ENCODE data around the gene INHBC.

Gene INHBC

DNA sequence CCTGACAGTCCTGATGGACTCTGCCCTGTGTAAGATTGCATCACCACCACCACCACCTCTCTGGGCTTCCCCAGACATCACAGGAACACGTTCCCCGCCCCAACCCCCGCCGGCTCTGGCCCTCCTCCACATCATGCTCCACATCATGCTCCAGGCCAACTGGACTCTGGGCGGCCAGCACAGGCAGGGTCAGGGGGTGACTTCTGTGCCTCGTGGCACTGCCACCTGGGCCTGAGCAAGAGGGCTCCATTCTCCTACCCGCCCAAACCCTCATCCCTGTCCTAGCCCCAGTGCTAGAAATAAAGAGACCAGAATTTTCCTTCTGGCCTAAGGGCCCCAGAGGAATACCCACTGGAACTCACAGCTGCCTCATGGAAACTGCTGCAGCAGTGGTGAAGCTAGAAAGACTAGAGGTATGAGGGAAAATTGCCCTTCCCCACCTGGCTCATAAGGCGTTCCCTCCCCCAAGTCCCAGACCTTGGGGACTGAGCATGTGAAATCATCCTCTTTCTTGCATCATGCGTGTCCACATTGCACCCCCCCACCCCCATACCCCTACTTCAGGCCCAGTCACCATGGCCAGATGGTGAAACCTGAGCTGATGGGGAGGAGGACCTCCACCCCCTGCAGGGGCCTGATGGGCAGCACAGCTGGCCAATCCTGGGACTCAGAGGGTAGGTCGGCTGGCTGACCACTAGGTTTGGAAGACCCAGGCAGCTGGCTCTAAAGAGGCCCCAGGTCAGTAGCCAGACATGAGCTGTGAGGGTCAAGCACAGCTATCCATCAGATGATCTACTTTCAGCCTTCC, 20.2 kb downstream of the INHBC start, which contains the start of gene INHBE:
INHBE (plus strand) TSS at position 742 of the 808 bp plus-strand sequence. CDS start 230 bp downstream, outside the sequence.
- no peak for DNase-seq

- DNase-seq = no peak
Observed at GRCh38 chr12:57455374-57456144, 21.0 kb downstream of the INHBC start.

GRCh38 chr12:57456145-57456700, 21.6 kb downstream of the INHBC start:
- DNase-seq = no peak

DNA sequence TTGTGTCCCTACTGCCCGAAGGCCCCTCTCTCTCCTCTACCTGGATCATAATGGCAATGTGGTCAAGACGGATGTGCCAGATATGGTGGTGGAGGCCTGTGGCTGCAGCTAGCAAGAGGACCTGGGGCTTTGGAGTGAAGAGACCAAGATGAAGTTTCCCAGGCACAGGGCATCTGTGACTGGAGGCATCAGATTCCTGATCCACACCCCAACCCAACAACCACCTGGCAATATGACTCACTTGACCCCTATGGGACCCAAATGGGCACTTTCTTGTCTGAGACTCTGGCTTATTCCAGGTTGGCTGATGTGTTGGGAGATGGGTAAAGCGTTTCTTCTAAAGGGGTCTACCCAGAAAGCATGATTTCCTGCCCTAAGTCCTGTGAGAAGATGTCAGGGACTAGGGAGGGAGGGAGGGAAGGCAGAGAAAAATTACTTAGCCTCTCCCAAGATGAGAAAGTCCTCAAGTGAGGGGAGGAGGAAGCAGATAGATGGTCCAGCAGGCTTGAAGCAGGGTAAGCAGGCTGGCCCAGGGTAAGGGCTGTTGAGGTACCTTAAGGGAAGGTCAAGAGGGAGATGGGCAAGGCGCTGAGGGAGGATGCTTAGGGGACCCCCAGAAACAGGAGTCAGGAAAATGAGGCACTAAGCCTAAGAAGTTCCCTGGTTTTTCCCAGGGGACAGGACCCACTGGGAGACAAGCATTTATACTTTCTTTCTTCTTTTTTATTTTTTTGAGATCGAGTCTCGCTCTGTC, 22.3 kb downstream of the INHBC start:
- DNase-seq = no peak

DNA sequence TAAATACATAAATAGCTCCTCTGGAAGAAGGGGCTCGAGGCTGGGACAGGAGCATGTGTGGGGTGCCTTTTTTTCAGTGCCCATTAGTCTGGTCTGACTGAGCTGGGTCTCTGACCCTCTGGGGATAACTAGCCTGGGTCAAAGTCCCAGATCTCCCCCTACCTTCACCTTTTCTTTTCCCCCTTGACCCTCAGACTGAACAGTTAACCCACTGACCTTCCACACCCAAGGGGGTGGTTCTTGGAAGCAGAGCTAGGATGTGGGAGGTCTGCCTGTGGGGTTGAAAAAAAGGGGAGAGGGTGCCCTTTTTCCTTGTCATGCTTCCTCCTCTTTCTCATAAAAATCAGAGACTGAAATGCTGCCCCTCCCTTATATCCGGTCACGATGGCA, 24.1 kb downstream of the INHBC start:
- DNase-seq = no peak

- peak; percentile 90 for DNase-seq
Observed at GRCh38 chr12:57459055-57459749, 24.6 kb downstream of the INHBC start.

DNA sequence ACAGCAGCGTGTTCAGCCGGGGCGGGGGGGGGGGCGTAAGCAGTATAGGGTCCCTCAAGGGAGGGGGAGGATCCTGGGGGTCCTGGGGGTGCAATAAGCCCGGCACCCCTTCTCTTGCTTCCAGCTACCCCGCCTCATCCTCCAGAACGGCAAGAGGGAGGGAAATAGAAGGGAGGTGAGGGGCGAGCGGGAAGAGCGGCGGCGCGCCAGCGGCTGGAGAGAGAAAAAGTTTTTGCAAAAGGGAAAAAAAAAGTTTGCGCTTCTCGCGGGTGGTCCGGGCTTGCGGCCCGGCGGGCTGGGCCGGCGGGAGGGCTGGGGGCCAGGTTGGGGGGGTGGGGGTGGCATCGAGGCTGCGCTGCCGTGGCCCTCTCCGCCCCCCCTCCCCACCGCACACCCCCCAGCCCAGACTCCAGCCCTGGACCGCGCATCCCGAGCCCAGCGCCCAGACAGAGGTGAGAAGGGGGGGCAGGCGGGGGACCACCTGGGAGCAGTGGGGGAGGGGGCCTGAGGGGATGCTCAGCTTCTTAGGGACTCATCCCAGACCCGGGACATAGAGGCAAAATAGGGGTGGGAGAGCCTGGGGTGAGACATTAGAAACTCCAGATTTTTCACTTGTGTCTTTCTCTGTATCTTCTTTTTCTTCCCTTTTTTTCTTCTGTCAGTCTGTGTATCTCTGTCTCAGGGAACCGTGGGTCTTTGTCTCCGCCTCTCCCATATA, 25.3 kb downstream of the INHBC start, which contains the start of gene GLI1:
GLI1 (plus strand) TSS at position 36 of the 718 bp plus-strand sequence. CDS start 3,907 bp downstream, outside the sequence.
- no peak for DNase-seq

- no peak for DNase-seq
Observed at GRCh38 chr12:57460468-57460784, 25.8 kb downstream of the INHBC start.

DNA sequence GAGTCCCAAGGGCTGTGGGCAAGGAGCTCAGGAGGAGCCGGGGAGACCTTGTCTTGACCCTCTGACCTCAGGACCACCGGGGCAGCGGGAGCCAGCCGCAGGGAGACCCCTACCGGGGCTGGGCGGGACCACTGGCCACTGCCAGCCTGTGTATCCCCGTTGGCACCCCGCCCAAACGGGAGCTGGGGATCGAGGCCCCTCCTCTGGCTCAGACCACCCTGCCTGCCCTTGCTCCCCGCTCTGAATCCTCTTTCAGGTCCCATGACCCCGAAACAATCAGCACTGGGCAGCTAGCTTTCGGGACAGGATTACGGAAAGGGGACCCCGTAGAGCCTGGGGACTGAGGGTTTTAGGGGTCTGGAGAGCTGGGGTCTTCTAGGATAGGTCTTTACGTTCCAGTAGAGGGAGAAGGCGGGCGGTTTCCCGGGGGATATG, 26.3 kb downstream of the INHBC start:
- DNase-seq = no peak

DNA sequence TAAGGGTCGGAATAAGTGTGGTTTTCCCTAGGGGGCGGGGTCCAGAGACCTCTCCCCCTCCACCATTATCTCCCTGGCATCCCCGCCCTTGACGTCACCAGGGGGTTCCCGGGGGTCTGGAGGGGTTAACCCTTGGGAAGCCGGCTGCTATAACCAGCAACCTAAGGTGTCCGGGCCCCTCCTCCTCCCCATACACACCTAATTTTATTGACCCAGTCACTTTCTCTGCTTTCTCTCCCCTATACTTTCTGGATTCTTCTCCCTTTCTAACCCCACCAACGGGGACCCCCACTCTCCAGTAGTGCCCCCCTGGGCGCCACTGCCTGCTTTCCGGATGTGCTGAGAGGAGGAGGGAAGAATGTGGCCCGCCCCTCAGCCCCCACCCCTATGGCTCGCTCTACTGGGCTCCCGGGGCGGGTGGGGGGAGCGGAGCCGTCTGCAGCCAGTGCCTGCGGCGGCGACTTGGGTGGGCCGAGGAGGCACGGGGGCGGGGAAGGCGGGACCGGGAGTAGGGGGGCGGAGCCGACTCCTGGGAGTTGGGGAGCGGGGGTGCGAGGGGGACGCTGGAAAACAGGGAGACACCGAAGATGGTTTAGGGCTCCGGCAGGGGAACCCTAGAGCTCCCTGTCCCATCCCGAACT, 26.8 kb downstream of the INHBC start:
- DNase-seq = no peak

DNA sequence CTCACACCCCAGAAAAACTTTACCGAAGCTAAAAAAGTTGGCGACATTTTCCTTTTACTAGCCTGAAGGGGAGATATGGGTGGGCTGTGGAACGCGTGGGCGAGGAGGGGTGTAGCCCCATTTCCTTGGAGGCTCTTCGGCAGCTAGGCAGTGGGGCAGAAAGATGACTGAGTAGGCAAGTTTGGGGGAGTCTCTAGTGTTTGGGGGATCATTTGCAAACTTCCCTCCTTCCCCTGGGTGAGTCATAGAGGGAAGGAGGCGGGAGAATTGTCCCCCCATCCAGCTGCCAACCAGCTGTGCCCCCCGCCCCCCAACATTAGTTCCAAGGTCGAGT, 27.3 kb downstream of the INHBC start:
- DNase-seq = no peak

DNA sequence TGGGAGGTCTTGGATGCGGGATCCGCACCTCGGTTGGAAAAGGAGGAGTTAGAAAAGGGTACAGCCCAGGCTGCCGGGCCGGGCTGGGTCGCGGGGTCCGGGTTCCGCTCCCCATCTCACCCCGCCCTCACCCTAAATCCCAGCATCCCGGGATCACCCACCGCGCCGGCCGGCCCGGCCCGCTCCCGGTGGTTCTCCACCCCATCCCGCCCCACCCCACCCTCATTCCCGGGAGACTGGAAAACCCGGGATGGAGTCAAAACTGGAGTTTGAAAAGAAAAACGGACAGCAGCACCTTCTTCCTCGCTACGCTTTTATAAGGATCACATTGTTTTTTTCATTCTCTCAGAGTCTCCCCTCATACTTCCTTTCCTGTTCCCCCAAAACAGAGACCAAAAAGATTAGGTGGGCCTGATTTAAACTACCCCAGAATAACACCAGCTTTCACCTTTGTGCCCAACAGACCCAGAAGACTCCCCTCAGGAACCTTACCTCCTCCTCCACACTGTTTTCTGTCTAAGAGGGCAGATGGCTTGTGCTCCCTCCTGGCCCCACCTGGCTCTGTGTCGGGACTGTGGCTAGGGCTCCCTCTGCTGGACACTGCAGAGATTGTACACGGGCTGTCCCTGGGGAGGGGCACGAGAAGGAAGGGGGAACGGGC, 27.8 kb downstream of the INHBC start:
- DNase-seq = peak; percentile 60

DNA sequence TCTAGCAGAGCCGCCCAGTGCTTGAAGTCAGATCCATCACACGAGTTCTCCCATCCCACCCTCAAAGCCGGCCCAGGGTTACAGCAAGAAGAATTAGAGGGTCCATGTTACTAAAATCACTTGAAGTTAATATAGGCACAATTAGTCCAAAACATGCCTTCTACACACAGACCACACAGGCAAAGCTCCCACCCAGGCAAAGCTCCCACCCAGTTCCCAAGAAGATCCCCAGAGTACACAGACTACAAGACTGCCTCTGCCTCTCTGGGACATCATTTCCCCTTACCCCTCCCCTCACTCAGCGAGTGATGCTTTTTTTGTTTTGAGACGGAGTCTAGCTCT, 28.3 kb downstream of the INHBC start:
- no peak for DNase-seq

DNA sequence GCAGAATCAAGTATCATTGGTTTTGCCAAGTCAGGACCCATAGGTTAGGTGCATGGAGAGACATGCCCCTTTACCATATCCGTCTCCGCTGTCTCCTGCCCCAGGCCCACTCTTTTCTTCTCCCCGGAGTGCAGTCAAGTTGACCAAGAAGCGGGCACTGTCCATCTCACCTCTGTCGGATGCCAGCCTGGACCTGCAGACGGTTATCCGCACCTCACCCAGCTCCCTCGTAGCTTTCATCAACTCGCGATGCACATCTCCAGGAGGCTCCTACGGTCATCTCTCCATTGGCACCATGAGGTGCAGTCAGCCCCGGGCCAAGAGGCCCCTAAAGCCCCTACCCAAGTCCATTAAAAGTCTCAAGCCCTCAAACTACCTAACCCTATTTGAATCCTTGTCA, 30.0 kb downstream of the INHBC start:
- DNase-seq = no peak

GRCh38 chr12:57465030-57465746, 30.6 kb downstream of the INHBC start:
- no peak for DNase-seq

DNA sequence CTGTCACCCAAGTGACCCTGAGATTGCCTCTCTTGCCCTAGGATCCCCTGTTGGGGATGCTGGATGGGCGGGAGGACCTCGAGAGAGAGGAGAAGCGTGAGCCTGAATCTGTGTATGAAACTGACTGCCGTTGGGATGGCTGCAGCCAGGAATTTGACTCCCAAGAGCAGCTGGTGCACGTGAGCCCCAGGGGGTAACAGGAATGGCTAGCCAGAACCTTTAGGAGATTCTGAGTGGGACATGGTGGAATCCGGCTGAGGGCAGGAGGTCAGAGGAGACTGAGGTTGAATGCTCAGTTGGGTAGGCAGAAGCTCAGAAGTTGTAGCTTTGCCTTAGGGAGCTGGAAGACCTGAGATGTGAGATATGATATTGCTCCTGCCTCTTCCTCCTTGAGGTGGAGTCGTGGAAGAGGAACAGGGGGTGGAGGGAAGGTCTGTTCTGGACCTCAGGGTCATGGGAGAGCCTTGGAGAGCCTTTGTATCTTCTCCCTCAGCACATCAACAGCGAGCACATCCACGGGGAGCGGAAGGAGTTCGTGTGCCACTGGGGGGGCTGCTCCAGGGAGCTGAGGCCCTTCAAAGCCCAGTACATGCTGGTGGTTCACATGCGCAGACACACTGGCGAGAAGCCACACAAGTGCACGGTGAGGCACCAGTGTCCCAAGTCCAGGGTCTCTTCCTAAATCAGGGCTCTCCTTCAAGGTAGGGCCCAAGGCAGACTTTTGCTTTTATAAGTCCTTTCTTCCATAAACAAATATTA, 31.3 kb downstream of the INHBC start:
- no peak for DNase-seq

GRCh38 chr12:57467212-57467874, 32.8 kb downstream of the INHBC start:
- no peak for DNase-seq

DNA sequence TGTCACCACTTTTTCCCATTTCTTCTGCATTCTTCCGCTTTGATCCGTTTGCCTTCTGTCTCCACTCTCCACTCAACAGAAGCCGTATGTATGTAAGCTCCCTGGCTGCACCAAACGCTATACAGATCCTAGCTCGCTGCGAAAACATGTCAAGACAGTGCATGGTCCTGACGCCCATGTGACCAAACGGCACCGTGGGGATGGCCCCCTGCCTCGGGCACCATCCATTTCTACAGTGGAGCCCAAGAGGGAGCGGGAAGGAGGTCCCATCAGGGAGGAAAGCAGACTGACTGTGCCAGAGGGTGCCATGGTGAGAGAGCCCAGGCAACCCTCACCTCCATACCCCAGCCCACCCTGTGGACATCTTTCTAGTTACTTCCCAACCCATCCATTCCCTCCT, 33.3 kb downstream of the INHBC start:
- DNase-seq = no peak
